ENCODE data around the gene PCAT7. TPM values are rescaled to one million over a fixed set of nuclear protein-coding genes. Genes with fewer than 3 reads are reported as not detected.

The PCAT7 gene
- total and polyA plus RNA-seq, 10 of the 15 experiments (the other 5 are each of a cell fraction or from before 2014, with no cell fraction given) = 0.04 TPM; not detected in 9

DNA sequence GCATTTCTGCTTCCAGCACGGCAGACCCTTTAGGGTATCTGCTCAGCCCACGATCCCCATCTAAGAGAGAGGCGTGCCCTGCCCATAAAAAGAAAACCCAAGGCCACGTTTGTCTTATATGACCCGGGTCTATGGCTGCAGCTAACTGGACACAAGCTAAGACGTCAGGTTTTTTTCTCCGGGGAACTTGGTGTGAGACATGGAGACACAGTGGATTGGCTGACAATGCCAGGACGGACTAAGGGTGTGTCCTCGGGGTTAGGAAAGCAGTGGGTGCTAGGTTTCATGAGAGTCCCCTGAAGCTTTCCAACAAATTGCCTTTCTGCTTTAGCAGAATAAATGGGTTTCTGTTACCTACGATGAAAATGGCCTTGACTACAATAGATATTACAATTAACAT is 45.8 kb downstream of the PCAT7 start (continued):
- no peak for TF ChIP-seq E2F8 (IDR thresholded peaks at IDR 0.05; ENCODE audit: low read depth, partially characterized antibody)
- TF ChIP-seq ATF2 (IDR thresholded peaks at IDR 0.05; ENCODE audit: low read length) = no peak
- no peak for TF ChIP-seq YY1 (IDR thresholded peaks at IDR 0.05; ENCODE audit: low read depth, low read length)

DNA sequence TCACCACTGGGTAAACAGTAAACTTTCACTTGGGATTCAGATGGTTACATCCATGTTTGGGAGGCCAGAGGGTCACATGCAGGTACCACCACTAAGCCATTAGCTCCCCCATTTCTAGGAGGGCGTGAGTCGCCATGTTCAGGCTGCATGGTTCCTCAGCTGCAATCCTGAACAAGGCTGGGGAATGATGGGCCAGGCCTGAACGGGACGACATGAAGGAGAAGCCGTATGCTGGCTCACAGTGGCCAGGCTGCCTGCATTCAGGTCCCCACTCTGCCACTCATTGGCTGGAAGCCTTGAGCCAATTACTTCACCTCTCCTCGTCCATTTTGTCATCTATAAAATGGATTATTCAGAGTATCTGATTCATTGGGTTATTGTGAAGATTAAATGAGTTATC is 47.8 kb downstream of the PCAT7 start:
- Histone ChIP-seq H3K27me3 (replicated peaks in 1 of 2; ENCODE audit: control insufficient read depth in 2 of 2, insufficient read depth in 2 of 2, low read length in 1 of 2) (peaks cover 0 to 10% of the 10 kb centered on the region in 2 experiments; a peak in 2 of 4 replicates), H3K4me1 (ENCODE audit: control insufficient read depth, insufficient read depth, low read length) (peaks cover 3% of the 10 kb centered on the region; the same call in 1 of the 2 replicates), H3K27ac (ENCODE audit: control insufficient read depth, insufficient read depth) (no peak overlapping the region), H3K79me2 (ENCODE audit: control insufficient read depth, insufficient read depth, low read length) (no peaks in the 10 kb centered on the region), H4K20me1 (ENCODE audit: control insufficient read depth, insufficient read depth) (no peaks in the 10 kb centered on the region), H3K4me2 (ENCODE audit: control insufficient read depth, insufficient read depth) (no peak overlapping the region), H2AFZ (ENCODE audit: control insufficient read depth, low read depth, low read length) (no peak overlapping the region), H3K9ac (ENCODE audit: control insufficient read depth, insufficient read depth, low read length) (no peak overlapping the region), H3K9me3 (replicated peaks; ENCODE audit: control insufficient read depth, insufficient read depth, low read length) (no peaks in the 10 kb centered on the region), H3K4me3 (no peak overlapping the region), H3K36me3 (ENCODE audit: control insufficient read depth in 2 of 2, insufficient read depth in 2 of 2, low read length in 1 of 2) (no peaks in the 10 kb centered on the region)
- CTCF ChIA-PET = interaction anchor here (0.6 to 1.2 kb wide), 3 partner anchors 37 to 48 kb away, joined by 3 to 5 read pairs (median 4); partner anchors contain the start of gene PCAT7
- ATAC-seq (no peak), FAIRE-seq (no peak), DNase-seq (ENCODE audit: low read depth, low spot score) (no peak)
- POLR2A ChIA-PET = no interaction called here
- in situ Hi-C loops (cut with MboI) (no loop called here), intact Hi-C loops (cut with micrococcal nuclease; ENCODE audit: unreplicated experiment) (loop anchor here (1.0 kb wide), 1 partner anchor 48 kb away; no protein-coding TSS in a partner anchor)
- SMC1A ChIA-PET (ENCODE audit: uncharacterized antibody, unreplicated experiment) = interaction anchor here (0.6 to 2.0 kb wide), 2 partner anchors 42 to 48 kb away, joined by 3 to 5 read pairs; partner anchors contain the start of gene PCAT7
- 54% methylated on average over 6 of the region's 6 CpGs for WGBS (ENCODE audit: insufficient coverage, insufficient replicate concordance, low lambda C conversion rate, missing lambda C conversion rate)
- BruUV-seq (replicated peaks) = no TSS peak
- TF ChIP-seq KDM1A (IDR thresholded peaks at IDR 0.05; ENCODE audit: borderline replicate concordance) = no peak
- no peak for TF ChIP-seq MYC (IDR thresholded peaks at IDR 0.05; ENCODE audit: insufficient read depth, insufficient read length, insufficient replicate concordance, low read length, severe bottlenecking)
- RAD21 ChIA-PET (ENCODE audit: unreplicated experiment) = no interaction called here

Measured in GM12878 (cell line).